A673 (cell line): ENCODE data around the gene XAF1. TPM values are rescaled to one million over a fixed set of nuclear protein-coding genes. Genes with fewer than 3 reads are reported as not detected.

ENCODE experiments used
- BruUV-seq: library from RNA; stranded (reverse); fragments of 400-500 nt; replicated peaks from 2 replicates; lab custom pipeline; 2021; lab: Mats Ljungman, UMichigan
- CTCF ChIA-PET: fragments of 300-600 bp; sonication (Branson Sonifier 250); formaldehyde crosslinking; loops from one replicate; lab custom pipeline; 2022; ENCODE audit warnings: antibody characterized with exemption; lab: Charles Lee
- POLR2A ChIA-PET: fragments of 300-600 bp; sonication (Branson Sonifier 250); formaldehyde crosslinking; loops from one replicate; lab custom pipeline; 2022; ENCODE audit warnings: antibody characterized with exemption; ENCODE audit not compliant: low non-redundant PET; lab: Charles Lee
- DNase-seq: peaks from one replicate; pipeline ENCODE4 v3.0.0-alpha.2; 2015; ENCODE audit warnings: low spot score
- H3K27ac ChIP-seq: fragments of 200-600 bp; sonication (generic); 2 replicates; pipeline ENCODE4 v1.5.1; 2016; ENCODE audit warnings: mixed run types, low read depth, mild to moderate bottlenecking, mixed read lengths, antibody characterized with exemption, low read length; ENCODE audit not compliant: poor library complexity, severe bottlenecking
- H3K27me3 ChIP-seq: fragments of 200-600 bp; sonication (generic); replicated peaks from 2 replicates; pipeline ENCODE4 v1.6.1; 2017; ENCODE audit warnings: mixed run types, low read depth, mild to moderate bottlenecking, mixed read lengths, antibody characterized with exemption, low read length; ENCODE audit not compliant: insufficient read depth, poor library complexity
- H3K36me3 ChIP-seq: fragments of 200-600 bp; sonication (generic); 2 replicates; pipeline ENCODE4 v1.6.1; 2016; ENCODE audit warnings: mixed run types, mild to moderate bottlenecking, mixed read lengths, antibody characterized with exemption, low read length; ENCODE audit not compliant: insufficient read depth, poor library complexity, severe bottlenecking
- H3K4me1 ChIP-seq: fragments of 200-600 bp; sonication (generic); 2 replicates; pipeline ENCODE4 v1.6.1; 2017; ENCODE audit warnings: mixed run types, mild to moderate bottlenecking, mixed read lengths, antibody characterized with exemption, low read length; ENCODE audit not compliant: insufficient read depth, poor library complexity, severe bottlenecking
- H3K4me3 ChIP-seq: fragments of 200-600 bp; sonication (generic); 2 replicates; pipeline ENCODE4 v1.5.1; 2016; ENCODE audit warnings: low read depth, mixed run types, mild to moderate bottlenecking, mixed read lengths, low read length; ENCODE audit not compliant: poor library complexity, severe bottlenecking
- H3K9me3 ChIP-seq: fragments of 200-600 bp; sonication (generic); 2 replicates; pipeline ENCODE4 v1.6.1; 2016; ENCODE audit warnings: mixed run types, low read depth, mild to moderate bottlenecking, mixed read lengths, antibody characterized with exemption, low read length; ENCODE audit not compliant: poor library complexity, severe bottlenecking
- CTCF ChIP-seq: fragments of 300-800, 200-600 bp; sonication (generic); conservative IDR thresholded peaks from 2 replicates; pipeline ENCODE4 v1.5.1; 2017; ENCODE audit warnings: low read depth, mild to moderate bottlenecking, antibody characterized with exemption, low read length, moderate library complexity, mixed read lengths
- EZH2 ChIP-seq: fragments of 200-600 bp; sonication (generic); IDR thresholded peaks from 2 replicates; pipeline ENCODE4 v1.6.1; 2017; ENCODE audit warnings: borderline replicate concordance, low read depth, mild to moderate bottlenecking, mixed read lengths, antibody characterized with exemption, low read length; ENCODE audit not compliant: poor library complexity, severe bottlenecking
- intact Hi-C: fragments of 100-400 bp; cut with micrococcal nuclease; formaldehyde crosslinking; loops from one replicate; pipeline ENCODE4 v1.10.0; 2022; ENCODE audit not compliant: unreplicated experiment
- total RNA-seq: library from RNA; stranded (reverse); gene quantifications from 2 replicates; pipeline ENCODE4 v1.2.3, GENCODE V29; 2021

The XAF1 gene
- total RNA-seq, 1 experiment from 2014 or later, result not detected

DNA sequence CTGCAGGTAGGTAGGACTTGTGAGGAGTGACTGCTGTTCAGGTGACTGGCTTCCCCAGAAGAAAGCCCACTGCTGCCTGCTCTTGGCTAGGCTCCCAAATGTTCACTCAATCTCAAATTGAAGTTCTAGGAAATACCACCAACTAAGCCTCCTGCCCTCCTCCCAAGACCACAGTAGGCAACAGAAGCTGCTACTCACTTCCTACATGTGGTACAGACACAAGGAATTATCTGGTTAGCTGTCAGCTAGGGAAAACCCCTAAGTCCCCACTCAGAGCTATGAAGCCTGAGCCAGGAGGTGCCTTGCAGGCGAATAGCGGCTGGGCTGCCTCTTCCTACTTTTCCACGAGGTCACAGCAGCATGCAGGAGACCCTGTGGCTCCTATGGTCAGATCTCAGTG is 25.0 kb downstream of the XAF1 start:
- no peak for DNase-seq
- BruUV-seq, result no TSS peak
- Histone ChIP-seq H3K9me3 (no peaks in the 10 kb centered on the region), H3K27ac (no peak overlapping the region), H3K4me3 (no peak overlapping the region), H3K27me3 (peaks cover 82% of the 10 kb centered on the region), H3K4me1 (no peaks in the 10 kb centered on the region), H3K36me3 (no peaks in the 10 kb centered on the region)
- intact Hi-C loops, result no loop called here
- TF ChIP-seq EZH2, result no peak
- TF ChIP-seq CTCF, result no peak
- ChIA-PET CTCF (no interaction called here), POLR2A (no interaction called here)

DNA sequence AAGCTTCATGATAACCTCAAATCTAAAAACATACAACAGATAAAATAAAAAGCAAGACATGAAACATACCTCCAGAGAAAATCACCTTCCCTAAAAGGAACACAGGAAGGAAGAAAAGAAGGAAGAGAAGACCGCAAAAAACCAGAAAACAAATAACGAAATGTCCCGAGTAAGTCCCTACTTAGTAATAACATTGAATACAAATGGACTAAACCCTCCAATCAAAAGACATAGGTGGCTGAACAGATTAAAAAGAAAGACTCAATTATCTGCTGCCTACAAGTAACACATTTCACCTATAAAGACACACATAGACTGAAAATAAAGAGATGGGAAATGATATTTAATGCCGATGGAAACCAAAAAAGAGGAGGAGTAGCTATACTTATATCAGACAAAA is 26.4 kb downstream of the XAF1 start:
- Histone ChIP-seq H3K4me1 (no peaks in the 10 kb centered on the region), H3K4me3 (no peak overlapping the region), H3K36me3 (no peaks in the 10 kb centered on the region), H3K27ac (no peak overlapping the region), H3K9me3 (no peaks in the 10 kb centered on the region), H3K27me3 (peaks cover 84% of the 10 kb centered on the region)
- POLR2A ChIA-PET, result no interaction called here
- no peak for DNase-seq
- CTCF ChIA-PET, result no interaction called here
- intact Hi-C loops, result no loop called here
- no TSS peak for BruUV-seq
- no peak for TF ChIP-seq EZH2
- no peak for TF ChIP-seq CTCF

DNA sequence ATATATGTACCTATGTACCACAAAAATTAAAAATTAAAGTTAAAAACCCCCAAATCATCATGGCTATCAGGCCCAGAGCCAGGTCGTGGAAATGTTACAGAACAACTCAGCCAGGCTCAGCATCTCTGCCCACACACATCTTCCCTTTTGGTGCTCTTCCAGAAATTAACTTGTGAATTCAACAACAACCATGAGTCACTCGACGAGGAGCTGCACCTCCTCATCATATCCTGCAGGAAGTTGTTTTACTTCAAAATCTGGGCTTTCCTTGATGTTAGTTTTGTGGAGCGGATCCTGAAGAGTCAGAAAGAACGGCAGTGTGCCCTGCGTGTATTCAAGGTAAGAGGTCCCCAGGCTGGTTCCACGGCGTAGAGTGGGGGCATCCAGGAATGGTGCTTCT is 30.8 kb downstream of the XAF1 start:
- intact Hi-C loops, result no loop called here
- POLR2A ChIA-PET, result no interaction called here
- BruUV-seq, result no TSS peak
- DNase-seq, result peak; percentile 16
- H3K27me3 ChIP-seq, result peaks cover 80% of the 10 kb centered on the region
- no peaks in the 10 kb centered on the region for H3K4me1 ChIP-seq
- CTCF ChIA-PET, result interaction anchor here (0.7 kb wide), 1 partner anchor 127 kb away, joined by 3 read pairs; no protein-coding TSS in a partner anchor
- no peaks in the 10 kb centered on the region for H3K9me3 ChIP-seq
- H3K36me3 ChIP-seq, result no peaks in the 10 kb centered on the region
- H3K27ac ChIP-seq, result no peak overlapping the region
- TF ChIP-seq CTCF (no peak), EZH2 (no peak)
- H3K4me3 ChIP-seq, result no peak overlapping the region
